ENCODE measurements around the gene FCN3. TPM values are rescaled to one million over a fixed set of nuclear protein-coding genes. Genes with fewer than 3 reads are reported as not detected.
A peak's percentile ranks its signal among the peaks of the same experiment; 100 is the strongest.
"Not testable (repeated sequence)": the region's sequence is repeated elsewhere in the genome, so short reads cannot be mapped to it uniquely, and the experiment has no call there.

FCN3 gene
- not detected for total RNA-seq

- H3K27ac Mint-ChIP-seq: no peak within 1 kb of the TSS
- no peak for ATAC-seq (replicated peaks)
- H3K4me3 Mint-ChIP-seq: no peak within 1 kb of the TSS
- H3K36me3 Mint-ChIP-seq (ENCODE audit: low read depth): no peaks in the 10 kb centered on the region
- no peaks in the 10 kb centered on the region for H3K27me3 Mint-ChIP-seq
- no peaks in the 10 kb centered on the region for H3K4me1 Mint-ChIP-seq
- no peaks in the 10 kb centered on the region for H3K9me3 Mint-ChIP-seq
Observed at GRCh38 chr1:27374362-27375086, at the start of gene FCN3. Gene FCN3, minus strand, starts transcription at chr1:27374824. Its CDS starts 6 bp downstream, at chr1:27374818.

- no peaks in the 10 kb centered on the region for H3K27me3 Mint-ChIP-seq
- H3K36me3 Mint-ChIP-seq (ENCODE audit: low read depth): peaks cover 62% of the 10 kb centered on the region
- no peaks in the 10 kb centered on the region for H3K9me3 Mint-ChIP-seq
- peaks cover 16% of the 10 kb centered on the region for H3K4me1 Mint-ChIP-seq
- H3K27ac Mint-ChIP-seq: peak overlapping the region; percentile 42
- no peak overlapping the region for H3K4me3 Mint-ChIP-seq
- no peak for ATAC-seq (replicated peaks)
Observed at GRCh38 chr1:27423709-27424108, 49.1 kb upstream of the FCN3 start.

GRCh38 chr1:27418326-27419185, 43.9 kb upstream of the FCN3 start:
- no peaks in the 10 kb centered on the region for H3K27me3 Mint-ChIP-seq
- H3K4me1 Mint-ChIP-seq: peaks cover 16% of the 10 kb centered on the region
- peak; percentile 99 for ATAC-seq (replicated peaks)
- peak overlapping the region; percentile 87 for H3K27ac Mint-ChIP-seq
- peaks cover 63% of the 10 kb centered on the region for H3K36me3 Mint-ChIP-seq (ENCODE audit: low read depth)
- H3K9me3 Mint-ChIP-seq: no peaks in the 10 kb centered on the region
- H3K4me3 Mint-ChIP-seq: peak overlapping the region; percentile 56

GRCh38 chr1:27417713-27418112, 43.1 kb upstream of the FCN3 start:
- ATAC-seq (replicated peaks): no peak
- Mint-ChIP-seq H3K27ac (peak overlapping the region; percentile 87), H3K9me3 (no peaks in the 10 kb centered on the region), H3K36me3 (ENCODE audit: low read depth) (peaks cover 71% of the 10 kb centered on the region), H3K4me1 (peaks cover 16% of the 10 kb centered on the region), H3K4me3 (peak overlapping the region; percentile 56), H3K27me3 (no peaks in the 10 kb centered on the region)

GRCh38 chr1:27416387-27417111, 41.9 kb upstream of the FCN3 start:
- ATAC-seq (replicated peaks): peak; percentile 59
- no peaks in the 10 kb centered on the region for H3K27me3 Mint-ChIP-seq
- no peaks in the 10 kb centered on the region for H3K9me3 Mint-ChIP-seq
- H3K4me1 Mint-ChIP-seq: peaks cover 16% of the 10 kb centered on the region
- H3K4me3 Mint-ChIP-seq: no peak overlapping the region
- peaks cover 79% of the 10 kb centered on the region for H3K36me3 Mint-ChIP-seq (ENCODE audit: low read depth)
- peak overlapping the region; percentile 65 for H3K27ac Mint-ChIP-seq

GRCh38 chr1:27414091-27414490, 39.5 kb upstream of the FCN3 start:
- H3K4me1 Mint-ChIP-seq: peaks cover 16% of the 10 kb centered on the region
- peaks cover 97% of the 10 kb centered on the region for H3K36me3 Mint-ChIP-seq (ENCODE audit: low read depth)
- no peak overlapping the region for H3K4me3 Mint-ChIP-seq
- H3K27me3 Mint-ChIP-seq: no peaks in the 10 kb centered on the region
- peak overlapping the region; percentile 11 for H3K27ac Mint-ChIP-seq
- H3K9me3 Mint-ChIP-seq: no peaks in the 10 kb centered on the region
- no peak for ATAC-seq (replicated peaks)

- peaks cover 97% of the 10 kb centered on the region for H3K36me3 Mint-ChIP-seq (ENCODE audit: low read depth)
- H3K4me1 Mint-ChIP-seq: peaks cover 6% of the 10 kb centered on the region
- no peaks in the 10 kb centered on the region for H3K27me3 Mint-ChIP-seq
- no peaks in the 10 kb centered on the region for H3K9me3 Mint-ChIP-seq
- ATAC-seq (replicated peaks): no peak
- H3K27ac Mint-ChIP-seq: no peak overlapping the region
- no peak overlapping the region for H3K4me3 Mint-ChIP-seq
Observed at GRCh38 chr1:27413004-27413403, 38.4 kb upstream of the FCN3 start.

- H3K27ac Mint-ChIP-seq: no peak overlapping the region
- H3K9me3 Mint-ChIP-seq: no peaks in the 10 kb centered on the region
- no peak overlapping the region for H3K4me3 Mint-ChIP-seq
- H3K36me3 Mint-ChIP-seq (ENCODE audit: low read depth): peaks cover 97% of the 10 kb centered on the region
- H3K4me1 Mint-ChIP-seq: peaks cover 5% of the 10 kb centered on the region
- ATAC-seq (replicated peaks): no peak
- no peaks in the 10 kb centered on the region for H3K27me3 Mint-ChIP-seq
Observed at GRCh38 chr1:27412502-27412901, 37.9 kb upstream of the FCN3 start.

- peaks cover 93% of the 10 kb centered on the region for H3K36me3 Mint-ChIP-seq (ENCODE audit: low read depth)
- no peaks in the 10 kb centered on the region for H3K4me1 Mint-ChIP-seq
- no peak overlapping the region for H3K4me3 Mint-ChIP-seq
- no peak overlapping the region for H3K27ac Mint-ChIP-seq
- no peaks in the 10 kb centered on the region for H3K27me3 Mint-ChIP-seq
- ATAC-seq (replicated peaks): no peak
- no peaks in the 10 kb centered on the region for H3K9me3 Mint-ChIP-seq
Observed at GRCh38 chr1:27410709-27411108, 36.1 kb upstream of the FCN3 start.

GRCh38 chr1:27409669-27410068, 35.0 kb upstream of the FCN3 start:
- peaks cover 83% of the 10 kb centered on the region for H3K36me3 Mint-ChIP-seq (ENCODE audit: low read depth)
- H3K9me3 Mint-ChIP-seq: no peaks in the 10 kb centered on the region

GRCh38 chr1:27408151-27408550, 33.5 kb upstream of the FCN3 start:
- Mint-ChIP-seq H3K27me3 (no peaks in the 10 kb centered on the region), H3K4me1 (no peaks in the 10 kb centered on the region), H3K27ac (peak overlapping the region; percentile 58), H3K4me3 (no peak overlapping the region), H3K9me3 (no peaks in the 10 kb centered on the region), H3K36me3 (ENCODE audit: low read depth) (peaks cover 68% of the 10 kb centered on the region)
- ATAC-seq (replicated peaks): no peak

More at GRCh38 chr1:27409669-27410068, 35.0 kb upstream of the FCN3 start:
- H3K27me3 Mint-ChIP-seq: no peaks in the 10 kb centered on the region
- H3K4me3 Mint-ChIP-seq: no peak overlapping the region
- no peak for ATAC-seq (replicated peaks)
- H3K4me1 Mint-ChIP-seq: no peaks in the 10 kb centered on the region
- H3K27ac Mint-ChIP-seq: no peak overlapping the region

- H3K9me3 Mint-ChIP-seq; H3K27me3 Mint-ChIP-seq; ATAC-seq (replicated peaks); H3K4me1 Mint-ChIP-seq; H3K4me3 Mint-ChIP-seq; H3K27ac Mint-ChIP-seq: not testable (repeated sequence)
- H3K36me3 Mint-ChIP-seq (ENCODE audit: low read depth): peaks cover 55% of the 10 kb centered on the region
Observed at GRCh38 chr1:27406791-27407190, 32.2 kb upstream of the FCN3 start.

GRCh38 chr1:27406362-27406680, 31.7 kb upstream of the FCN3 start:
- H3K27ac Mint-ChIP-seq: peak overlapping the region; percentile 65
- H3K36me3 Mint-ChIP-seq (ENCODE audit: low read depth): peaks cover 53% of the 10 kb centered on the region
- H3K9me3 Mint-ChIP-seq: no peaks in the 10 kb centered on the region
- no peaks in the 10 kb centered on the region for H3K27me3 Mint-ChIP-seq
- ATAC-seq (replicated peaks): no peak
- H3K4me3 Mint-ChIP-seq: no peak overlapping the region
- H3K4me1 Mint-ChIP-seq: no peaks in the 10 kb centered on the region

- ATAC-seq (replicated peaks); H3K27me3 Mint-ChIP-seq; H3K4me3 Mint-ChIP-seq; H3K9me3 Mint-ChIP-seq; H3K4me1 Mint-ChIP-seq: not testable (repeated sequence)
- H3K27ac Mint-ChIP-seq: peak overlapping the region; percentile 65
- H3K36me3 Mint-ChIP-seq (ENCODE audit: low read depth): peaks cover 47% of the 10 kb centered on the region
Observed at GRCh38 chr1:27405598-27406361, 31.2 kb upstream of the FCN3 start.

Measured in activated T-helper 17 cell treated with anti-CD3 and anti-CD28 coated beads, Interleukin-2, amount 50 U/mL, for 72 hours (primary cell).